ENCODE measurements around the gene HOMER2. TPM values are rescaled to one million over a fixed set of nuclear protein-coding genes. Genes with fewer than 3 reads are reported as not detected.

HOMER2 gene
- total RNA-seq, 1 experiment from 2014 or later, result 14.2 TPM

GRCh38 chr15:82901114-82901805 is 51.3 kb downstream of the HOMER2 start:
- Histone ChIP-seq H4K8ac (replicated peaks; ENCODE audit: insufficient read length, low read depth, low read length) (no peak overlapping the region), H2AFZ (ENCODE audit: low read length) (no peak overlapping the region), H3K9ac (ENCODE audit: extremely low read depth, insufficient read length, low read length) (no peak overlapping the region), H3K4me2 (ENCODE audit: insufficient read depth, insufficient read length, low read length) (no peak overlapping the region), H3K4ac (ENCODE audit: low read depth, low read length) (no peak overlapping the region), H3K79me2 (ENCODE audit: insufficient read depth, low read length) (no peaks in the 10 kb centered on the region), H3K4me1 (ENCODE audit: insufficient read depth, low read length) (no peaks in the 10 kb centered on the region), H2BK15ac (ENCODE audit: low read depth, low read length) (no peak overlapping the region), H3K27me3 (ENCODE audit: insufficient read depth, low read length) (no peaks in the 10 kb centered on the region), H2BK5ac (ENCODE audit: insufficient read length, low read length) (no peak overlapping the region), H3K56ac (ENCODE audit: insufficient read length, low read depth, low read length) (no peak overlapping the region), H4K20me1 (ENCODE audit: control insufficient read depth, insufficient read depth, insufficient read length) (no peaks in the 10 kb centered on the region), H2BK20ac (ENCODE audit: low read depth, low read length, poor library complexity, severe bottlenecking) (no peak overlapping the region), H2AK5ac (ENCODE audit: insufficient read length, low read length) (no peak overlapping the region), H3K14ac (ENCODE audit: insufficient read depth, low read length) (no peak overlapping the region), H3K18ac (ENCODE audit: insufficient read length, low read depth, low read length) (no peak overlapping the region), H3K27ac (ENCODE audit: insufficient read length, low read depth, low read length) (no peak overlapping the region), H2BK120ac (ENCODE audit: low read depth, low read length, poor library complexity, severe bottlenecking) (no peak overlapping the region), H3T11ph (ENCODE audit: low read length) (no peak overlapping the region), H4K5ac (ENCODE audit: insufficient read length, low read depth, low read length) (no peak overlapping the region), H3K9me3 (ENCODE audit: control insufficient read depth, low read depth, low read length) (no peaks in the 10 kb centered on the region), H3K23me2 (ENCODE audit: insufficient read length, low read depth, low read length, poor library complexity, severe bottlenecking) (no peaks in the 10 kb centered on the region), H3K79me1 (ENCODE audit: insufficient read depth, low read depth, low read length, poor library complexity, severe bottlenecking) (no peaks in the 10 kb centered on the region), H2BK12ac (ENCODE audit: insufficient read length, low read depth, low read length) (no peak overlapping the region), H4K91ac (ENCODE audit: insufficient read length, low read depth, low read length) (no peak overlapping the region), H3K23ac (ENCODE audit: insufficient read length, low read depth, low read length) (no peak overlapping the region)
- Mint-ChIP-seq H3K4me3 (no peak overlapping the region), H3K4me1 (peaks cover 7 to 10% of the 10 kb centered on the region in 2 experiments; a peak in 3 of 4 replicates), H3K36me3 (ENCODE audit: insufficient read depth in 1 of 3, low read depth in 3 of 3) (no peaks in the 10 kb centered on the region), H3K27me3 (ENCODE audit: low read depth) (no peaks in the 10 kb centered on the region), H3K9me3 (no peaks in the 10 kb centered on the region), H3K27ac (peak overlapping the region in 2 of 3 experiments; percentile 20 to 84; a peak in 2 of 7 replicates)
- DNase-seq, result no peak
- no CpG with 5 or more reads among the region's 6 CpGs for WGBS (ENCODE audit: extremely low coverage, insufficient read length, low lambda C conversion rate)
- TF ChIP-seq CTCF (conservative IDR thresholded peaks at IDR 0.05), result no peak

Data from H9 (cell line).